Measurements from ENCODE around the gene MAFG. TPM values are rescaled to one million over a fixed set of nuclear protein-coding genes. Genes with fewer than 3 reads are reported as not detected.
A peak's percentile ranks its signal among the peaks of the same experiment; 100 is the strongest.

MAFG gene
- total RNA-seq, 2 experiments from 2014 or later, result 10.8 to 13.3 TPM

DNA sequence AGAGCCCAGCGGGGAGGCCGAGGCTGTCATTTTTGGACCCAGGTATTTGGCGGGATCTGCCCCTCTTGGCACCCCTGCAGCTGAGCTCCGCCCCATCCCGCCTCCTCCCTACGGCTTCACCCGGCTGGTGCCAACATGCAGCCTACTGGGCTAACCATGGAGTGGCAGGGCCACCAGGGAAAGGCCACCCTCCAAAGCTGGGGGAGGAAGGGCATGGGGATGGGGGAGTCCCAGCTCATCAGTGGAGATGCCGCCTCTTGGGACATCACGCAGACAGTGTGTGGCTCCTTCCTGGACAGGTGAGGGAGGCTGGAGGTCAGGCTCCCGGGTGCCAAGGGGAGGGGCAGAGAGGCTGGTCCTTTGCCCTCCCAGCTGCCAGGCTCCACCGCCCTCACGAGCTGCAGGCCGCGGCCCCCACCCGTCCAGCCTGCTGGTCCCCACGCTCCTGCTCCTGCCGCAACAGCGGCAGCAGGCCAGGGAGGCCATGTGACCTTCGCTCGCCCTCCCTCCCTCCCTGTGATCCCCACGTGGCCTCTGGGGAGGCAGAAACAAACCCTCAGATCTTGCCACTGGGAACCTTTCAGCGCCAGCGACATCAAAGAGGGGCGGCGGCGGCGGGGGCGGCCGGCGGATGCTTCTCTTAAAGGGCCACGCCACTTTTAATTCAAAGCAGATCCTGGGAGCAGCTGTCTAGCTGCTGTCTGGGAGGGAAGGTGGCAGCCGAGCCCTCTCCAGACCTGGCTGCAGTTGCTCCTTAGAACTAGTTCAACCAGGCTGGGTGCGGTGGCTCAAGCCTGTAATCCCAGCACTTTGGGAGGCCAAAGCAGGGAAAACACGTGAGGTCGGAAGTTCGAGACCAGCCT lies 40.2 kb upstream of the MAFG start:
- peaks cover 15% of the 10 kb centered on the region for H3K4me1 Mint-ChIP-seq (ENCODE audit: low read depth)
- peaks cover 32% of the 10 kb centered on the region for H3K4me1 ChIP-seq (ENCODE audit: insufficient read depth, low read length)

DNA sequence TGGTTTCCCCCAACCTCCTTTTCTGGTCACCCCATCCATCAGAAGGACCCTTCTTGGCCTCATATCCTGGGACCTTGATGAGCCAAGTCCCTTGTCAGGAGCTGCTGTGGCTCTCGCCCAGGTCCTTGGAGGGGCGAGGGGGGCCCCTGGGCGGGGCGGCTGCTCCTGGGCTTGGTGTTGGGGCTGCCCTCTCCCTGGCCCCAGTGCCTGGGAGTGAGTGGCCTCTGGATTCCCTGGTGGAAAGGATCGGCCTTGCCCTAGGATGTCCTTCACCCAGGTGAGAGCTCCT lies 39.7 kb upstream of the MAFG start:
- ChIA-PET CTCF (interaction anchor here (1.0 to 2.2 kb wide), 3 partner anchors 8 to 53 kb away, joined by 3 to 16 read pairs (median 4); partner anchors contain the start of gene ASPSCR1), POLR2A (interaction anchor here (0.8 to 3.1 kb wide), 6 partner anchors 8 to 70 kb away, joined by 3 to 26 read pairs (median 6); partner anchors contain the start of genes ASPSCR1, CENPX, DCXR and LRRC45)
- H3K36me3 Mint-ChIP-seq (ENCODE audit: low read depth), result no peaks in the 10 kb centered on the region
- peaks cover 15% of the 10 kb centered on the region for H3K4me1 Mint-ChIP-seq (ENCODE audit: low read depth)
- TF ChIP-seq, protein P1, sequence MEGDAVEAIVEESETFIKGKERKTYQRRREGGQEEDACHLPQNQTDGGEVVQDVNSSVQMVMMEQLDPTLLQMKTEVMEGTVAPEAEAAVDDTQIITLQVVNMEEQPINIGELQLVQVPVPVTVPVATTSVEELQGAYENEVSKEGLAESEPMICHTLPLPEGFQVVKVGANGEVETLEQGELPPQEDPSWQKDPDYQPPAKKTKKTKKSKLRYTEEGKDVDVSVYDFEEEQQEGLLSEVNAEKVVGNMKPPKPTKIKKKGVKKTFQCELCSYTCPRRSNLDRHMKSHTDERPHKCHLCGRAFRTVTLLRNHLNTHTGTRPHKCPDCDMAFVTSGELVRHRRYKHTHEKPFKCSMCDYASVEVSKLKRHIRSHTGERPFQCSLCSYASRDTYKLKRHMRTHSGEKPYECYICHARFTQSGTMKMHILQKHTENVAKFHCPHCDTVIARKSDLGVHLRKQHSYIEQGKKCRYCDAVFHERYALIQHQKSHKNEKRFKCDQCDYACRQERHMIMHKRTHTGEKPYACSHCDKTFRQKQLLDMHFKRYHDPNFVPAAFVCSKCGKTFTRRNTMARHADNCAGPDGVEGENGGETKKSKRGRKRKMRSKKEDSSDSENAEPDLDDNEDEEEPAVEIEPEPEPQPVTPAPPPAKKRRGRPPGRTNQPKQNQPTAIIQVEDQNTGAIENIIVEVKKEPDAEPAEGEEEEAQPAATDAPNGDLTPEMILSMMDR (IDR thresholded peaks at IDR 0.05), result no peak
- Histone ChIP-seq H3K9me3 (ENCODE audit: control insufficient read depth in 1 of 2, insufficient read depth in 1 of 2, low read length in 2 of 2) (peaks cover 0 to 4% of the 10 kb centered on the region in 2 experiments), H3K27ac (ENCODE audit: low read depth in 1 of 2, low read length in 2 of 2) (peak overlapping the region in 1 of 2 donors; percentile 65), H3K4me3 (ENCODE audit: low read length) (peak overlapping the region; percentile 51), H3K27me3 (ENCODE audit: control insufficient read depth in 1 of 2, insufficient read depth in 2 of 2, low read length in 2 of 2) (peaks cover 5 to 7% of the 10 kb centered on the region in 2 experiments), H3K4me1 (ENCODE audit: insufficient read depth, low read length) (peaks cover 32% of the 10 kb centered on the region), H3K36me3 (ENCODE audit: insufficient read depth, low read length) (no peaks in the 10 kb centered on the region)
- ATAC-seq (ENCODE audit: poor library complexity) (no peak), DNase-seq (no peak)
- H3K27me3 Mint-ChIP-seq, result peaks cover 5% of the 10 kb centered on the region
- no peak overlapping the region for H3K27ac Mint-ChIP-seq
- intact Hi-C loops (cut with DNase I, micrococcal nuclease), result loop anchor here in 1 of 2 experiments (10.0 kb wide), 1 partner anchor 158 kb away; no protein-coding TSS in a partner anchor
- H3K4me3 Mint-ChIP-seq, result no peak overlapping the region
- H3K9me3 Mint-ChIP-seq, result no peaks in the 10 kb centered on the region

More for the DNA sequence above, 40.2 kb upstream of the MAFG start:
- CTCF ChIA-PET, result interaction anchor here (0.9 to 2.2 kb wide), 5 partner anchors 8 to 70 kb away, joined by 3 to 16 read pairs (median 5); partner anchors contain the start of genes ASPSCR1 and DCXR
- DNase-seq (peak; percentile 79 to 94 (median 88)), ATAC-seq (ENCODE audit: poor library complexity) (peak; percentile 95)
- POLR2A ChIA-PET, result interaction anchor here (0.8 to 3.1 kb wide), 8 partner anchors 8 to 97 kb away, joined by 3 to 26 read pairs (median 4); partner anchors contain the start of genes ARHGDIA, ASPSCR1, CENPX and DCXR
- Mint-ChIP-seq H3K4me3 (peak overlapping the region; percentile 78), H3K9me3 (no peaks in the 10 kb centered on the region), H3K27me3 (peaks cover 5% of the 10 kb centered on the region), H3K27ac (peak overlapping the region; percentile 87), H3K36me3 (ENCODE audit: low read depth) (no peaks in the 10 kb centered on the region)
- H3K4me3 ChIP-seq (ENCODE audit: low read length), result peak overlapping the region; percentile 51
- H3K27ac ChIP-seq (ENCODE audit: low read depth in 1 of 2, low read length in 2 of 2), result peak overlapping the region in 1 of 2 donors; percentile 65
- H3K27me3 ChIP-seq (ENCODE audit: control insufficient read depth in 1 of 2, insufficient read depth in 2 of 2, low read length in 2 of 2), result peaks cover 0 to under 1% of the 10 kb centered on the region in 2 experiments
- peaks cover 0 to 2% of the 10 kb centered on the region in 2 experiments for H3K9me3 ChIP-seq (ENCODE audit: control insufficient read depth in 1 of 2, insufficient read depth in 1 of 2, low read length in 2 of 2)
- intact Hi-C loops (cut with DNase I, micrococcal nuclease), result loop anchor here in 1 of 2 experiments (1.0 to 10.0 kb wide), 2 partner anchors 10 to 157 kb away; partner anchors contain the start of gene ASPSCR1
- no peaks in the 10 kb centered on the region for H3K36me3 ChIP-seq (ENCODE audit: insufficient read depth, low read length)
- TF ChIP-seq, protein P1 (IDR thresholded peaks at IDR 0.05), result no peak

DNA sequence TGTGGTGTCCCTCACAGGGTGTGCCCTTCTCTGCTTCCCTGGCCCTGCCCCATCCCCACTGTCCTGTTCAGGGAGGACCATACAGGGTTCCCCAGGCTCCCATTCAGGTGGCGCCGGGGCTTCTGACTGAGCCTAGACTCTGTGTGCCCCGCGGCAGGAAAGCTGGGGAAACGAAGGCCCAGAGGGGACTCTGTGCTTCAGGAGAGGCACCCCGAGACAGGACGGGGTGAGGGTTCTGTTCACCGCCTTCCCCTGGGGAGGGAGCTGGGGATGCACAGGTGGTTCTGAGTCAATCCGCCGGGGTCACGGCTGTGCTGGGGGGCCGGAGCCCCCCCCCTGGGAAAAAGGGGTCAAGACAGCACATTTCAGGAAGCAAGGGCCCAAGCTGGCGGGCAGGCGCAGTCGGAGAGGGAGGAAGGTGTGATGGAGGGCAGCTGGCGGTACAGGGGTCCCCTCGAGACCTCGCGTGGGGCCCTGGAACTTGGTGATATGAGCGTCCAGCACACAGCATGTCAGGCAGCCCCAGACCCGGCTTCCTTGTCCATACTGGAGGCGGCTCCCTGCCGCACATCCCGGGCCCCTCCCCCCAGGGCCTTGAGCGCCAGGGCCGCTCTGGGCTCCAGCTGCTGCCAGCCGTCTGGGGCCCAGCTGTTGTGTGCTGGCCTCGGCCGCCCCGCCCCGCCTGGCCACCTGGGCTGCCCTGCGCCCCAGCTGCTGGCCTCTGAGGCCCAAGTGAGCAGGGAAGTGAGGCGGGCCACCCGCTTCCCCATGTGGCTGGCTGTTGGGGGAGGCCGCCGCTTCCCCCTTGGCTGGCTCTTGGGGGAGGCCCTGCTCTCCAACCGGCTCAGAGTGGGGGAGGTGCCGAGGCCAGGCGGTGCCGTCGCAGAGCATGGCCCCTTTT lies 39.1 kb upstream of the MAFG start:
- no peak overlapping the region for H3K27ac ChIP-seq (ENCODE audit: low read depth in 1 of 2, low read length in 2 of 2)
- H3K4me1 Mint-ChIP-seq (ENCODE audit: low read depth), result peaks cover 15% of the 10 kb centered on the region
- ATAC-seq (ENCODE audit: poor library complexity), result no peak
- intact Hi-C loops (cut with DNase I, micrococcal nuclease), result loop anchor here in 1 of 2 experiments (10.0 kb wide), 1 partner anchor 158 kb away; no protein-coding TSS in a partner anchor
- CTCF ChIA-PET, result interaction anchor here (1.0 to 1.3 kb wide), 2 partner anchors 10 to 53 kb away, joined by 3 to 4 read pairs; partner anchors contain the start of gene ASPSCR1
- H3K9me3 Mint-ChIP-seq, result no peaks in the 10 kb centered on the region
- peak overlapping the region; percentile 25 for H3K4me3 Mint-ChIP-seq
- peaks cover 5% of the 10 kb centered on the region for H3K27me3 Mint-ChIP-seq
- peaks cover 0 to 8% of the 10 kb centered on the region in 2 experiments for H3K9me3 ChIP-seq (ENCODE audit: control insufficient read depth in 1 of 2, insufficient read depth in 1 of 2, low read length in 2 of 2)
- H3K27ac Mint-ChIP-seq, result no peak overlapping the region
- H3K27me3 ChIP-seq (ENCODE audit: control insufficient read depth in 1 of 2, insufficient read depth in 2 of 2, low read length in 2 of 2), result peaks cover 9 to 12% of the 10 kb centered on the region in 2 experiments
- POLR2A ChIA-PET, result interaction anchor here (2.3 to 3.1 kb wide), 2 partner anchors 11 to 56 kb away, joined by 15 to 26 read pairs; partner anchors contain the start of genes ASPSCR1, CENPX and LRRC45
- H3K36me3 Mint-ChIP-seq (ENCODE audit: low read depth), result no peaks in the 10 kb centered on the region
- H3K36me3 ChIP-seq (ENCODE audit: insufficient read depth, low read length), result no peaks in the 10 kb centered on the region
- H3K4me3 ChIP-seq (ENCODE audit: low read length), result no peak overlapping the region
- peaks cover 37% of the 10 kb centered on the region for H3K4me1 ChIP-seq (ENCODE audit: insufficient read depth, low read length)
- DNase-seq, result no peak
- TF ChIP-seq, protein P1 (IDR thresholded peaks at IDR 0.05), result no peak

Measured in CD4-positive, alpha-beta T cell (primary cell).